Left colon (tissue), 2 donors: Measurements from ENCODE around the gene SH3BP4. TPM values are rescaled to one million over a fixed set of nuclear protein-coding genes. Genes with fewer than 3 reads are reported as not detected.

Experiments used
- ATAC-seq: fragments of 200-7000 bp; cut with Tn5 transposase; one replicate; pipeline ENCODE4 v1.9.1; 2020; ENCODE audit warnings: mild to moderate bottlenecking, moderate library complexity
- DNase-seq, 2 donors: peaks; one replicate each; pipeline ENCODE4 v3.0.0-alpha.2; 2020
- intact Hi-C, 2 donors: fragments of 100-400 bp; cut with DNase I in 1 of 2; cut with micrococcal nuclease in 1 of 2; formaldehyde crosslinking; loops; one replicate each; pipeline versions ENCODE4 v1.11.2 to v1.14.0; 2022; cut with DNase I, micrococcal nuclease
- long read RNA-seq: library from polyadenylated mRNA; unstranded; transcript quantifications from one replicate; pipeline ENCODE4 v2.0.0, GENCODE V29; 2021
- total RNA-seq, 2 donors: library from RNA; stranded (reverse); fragmentation: NEBNext Ultra II Directional; extraction: Animal tissue kit (Norgen Biotek cat#: 25700); gene quantifications; one replicate each; pipeline ENCODE4 v1.2.1, GENCODE V29; 2021
- donor health status: DM: no; HTN: no; CAD: no.
- donor health status: DM: yes; HTN: yes; CAD: no.

The SH3BP4 gene
- 10 to 100 TPM; 26.0 to 41.8 TPM for total RNA-seq
- long read RNA-seq, full-length matches to known transcripts, result 2 of 40 reads
- long read RNA-seq, partial matches to known transcripts, result 38 of 40 reads
- long read RNA-seq, other reads (novel, unspliced or antisense), result 0 of 40 reads

GRCh38 chr2:234951664-234952269 lies at the start of gene SH3BP4:
SH3BP4 (plus strand) TSS chr2:234952017; CDS start chr2:235035003, 82,986 bp downstream.
- intact Hi-C loops, result no loop called here
- ATAC-seq, result peak; percentile 78
- DNase-seq, result peak; percentile 79 to 89

- DNase-seq, result no peak
- intact Hi-C loops, result no loop called here
- no peak for ATAC-seq
Measured at GRCh38 chr2:234904785-234905184, 47.0 kb upstream of the SH3BP4 start.

DNA sequence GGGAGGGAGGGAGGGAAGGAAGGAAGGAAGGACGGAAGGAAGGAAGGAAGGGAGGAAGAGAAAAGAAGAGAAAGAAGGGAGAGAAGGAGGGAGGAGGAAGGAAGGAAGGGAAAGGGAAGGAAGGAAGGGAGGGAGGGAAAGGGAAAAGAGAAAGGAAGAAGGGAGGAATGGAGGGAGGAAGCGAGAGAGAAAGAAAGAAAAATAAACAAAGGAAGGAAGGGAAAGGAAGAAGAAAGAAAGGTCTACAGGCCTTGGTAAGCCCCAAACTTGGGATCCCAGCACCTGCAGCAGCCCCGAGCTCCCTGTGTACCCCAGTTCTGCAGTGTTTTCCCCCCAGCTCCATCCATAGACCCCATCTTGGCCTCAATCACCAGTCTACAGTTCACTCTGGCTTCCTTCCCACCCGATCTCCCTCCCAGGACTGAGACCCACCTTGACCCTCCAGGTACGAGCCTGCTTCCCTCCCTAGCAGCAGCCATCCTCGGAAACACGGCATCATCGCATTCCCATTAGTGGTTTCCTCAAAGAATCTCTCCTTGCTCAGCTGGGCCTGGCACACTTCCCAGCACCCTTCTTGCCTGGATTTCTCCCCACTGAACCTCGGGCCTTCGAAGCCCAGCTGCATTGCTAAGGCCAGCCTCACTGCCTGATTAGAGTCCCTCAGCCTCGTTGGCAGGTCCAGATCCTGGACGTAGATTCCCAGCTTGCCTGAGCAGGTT lies 46.1 kb upstream of the SH3BP4 start:
- no peak for ATAC-seq
- intact Hi-C loops, result no loop called here
- no peak for DNase-seq

GRCh38 chr2:234910186-234910679 lies 41.6 kb upstream of the SH3BP4 start:
- ATAC-seq, result no peak
- intact Hi-C loops, result no loop called here
- no peak for DNase-seq

DNA sequence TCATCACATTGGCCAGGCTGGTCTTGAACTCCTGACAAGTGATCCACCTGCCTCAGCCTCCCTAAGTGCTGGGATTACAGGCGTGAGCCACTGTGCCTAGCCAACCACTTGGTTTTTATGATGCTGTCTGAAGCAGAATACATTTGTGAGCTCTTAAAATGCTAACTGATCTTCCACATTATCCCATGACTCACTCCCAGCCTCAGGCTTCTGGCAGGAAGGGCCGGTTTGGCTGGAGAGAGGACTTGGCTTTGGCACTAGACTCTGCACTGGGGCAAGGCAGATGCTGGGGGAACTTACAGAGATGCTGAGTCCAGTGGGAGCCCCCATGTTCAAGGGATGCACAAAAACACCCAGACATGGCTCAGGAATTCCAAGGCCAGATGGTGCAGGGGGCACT lies 40.5 kb upstream of the SH3BP4 start:
- DNase-seq (no peak), ATAC-seq (no peak)
- intact Hi-C loops, result no loop called here

DNA sequence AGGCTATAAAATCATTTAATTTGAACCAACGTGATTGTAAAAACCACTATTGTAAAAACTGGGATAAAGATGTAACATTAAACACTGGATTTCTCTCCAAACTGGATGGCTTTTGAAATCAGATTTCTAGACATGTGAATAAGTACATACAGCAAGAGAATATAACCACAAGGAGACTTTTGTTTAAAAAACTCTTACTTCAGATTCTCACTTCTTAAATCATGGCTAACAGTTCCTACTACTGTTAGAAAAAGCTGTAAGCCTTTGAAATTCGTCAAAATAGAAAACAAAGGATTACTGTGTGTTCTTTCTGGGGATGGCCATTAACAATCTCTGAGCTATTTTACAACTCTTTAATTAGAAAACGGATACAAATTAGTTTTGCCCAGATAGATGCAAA lies 39.4 kb upstream of the SH3BP4 start:
- no peak for ATAC-seq
- no peak for DNase-seq
- intact Hi-C loops, result no loop called here

- ATAC-seq, result peak; percentile 63
- intact Hi-C loops, result no loop called here
- DNase-seq, result no peak
Measured at GRCh38 chr2:234913208-234913626, 38.6 kb upstream of the SH3BP4 start.

- ATAC-seq, result peak; percentile 34
- intact Hi-C loops, result no loop called here
- no peak for DNase-seq
Measured at GRCh38 chr2:234914371-234915154, 37.3 kb upstream of the SH3BP4 start.

DNA sequence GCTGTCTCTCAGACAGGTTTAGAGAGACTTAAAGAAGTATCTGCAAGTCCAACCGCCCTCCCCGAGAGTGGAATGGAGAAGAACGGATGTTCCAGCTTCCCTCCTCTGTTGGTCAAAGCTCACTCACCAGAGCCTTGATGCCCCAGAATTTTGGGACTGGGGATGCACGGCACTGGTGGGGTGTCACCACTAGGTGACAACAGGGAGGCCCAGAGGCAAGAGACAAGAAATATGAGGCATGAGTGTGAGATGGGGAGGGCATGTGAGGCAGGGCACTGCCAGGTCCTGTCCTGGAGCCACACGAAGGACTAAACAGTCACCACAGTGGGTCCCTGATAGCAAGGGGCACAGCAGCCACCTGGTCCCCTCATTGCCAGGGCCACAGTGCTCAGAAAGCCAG lies 35.1 kb upstream of the SH3BP4 start:
- intact Hi-C loops, result no loop called here
- DNase-seq (no peak), ATAC-seq (no peak)

- ATAC-seq (peak; percentile 64), DNase-seq (no peak)
- intact Hi-C loops, result no loop called here
Measured at GRCh38 chr2:234917211-234917975, 34.4 kb upstream of the SH3BP4 start.

DNA sequence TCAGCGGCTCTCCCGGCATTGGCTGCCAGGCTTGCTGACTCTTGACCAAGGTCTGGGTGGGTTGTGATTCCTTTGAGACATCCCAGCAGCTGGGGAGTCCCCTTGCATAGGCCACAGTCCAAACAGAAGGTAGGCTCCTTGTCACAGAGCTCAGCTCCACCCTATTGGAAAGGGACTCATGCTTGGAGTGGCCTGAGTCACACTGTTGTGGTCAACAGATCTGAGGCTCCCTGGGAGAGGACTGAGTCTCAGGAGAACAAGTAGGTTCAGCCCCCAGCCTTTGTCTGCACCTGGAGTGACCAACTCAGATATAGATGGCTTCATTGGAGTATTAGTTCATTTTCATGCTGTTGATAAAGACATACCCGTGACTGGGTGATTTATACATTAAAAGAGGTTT lies 32.1 kb upstream of the SH3BP4 start:
- DNase-seq (no peak), ATAC-seq (no peak)
- intact Hi-C loops, result no loop called here

DNA sequence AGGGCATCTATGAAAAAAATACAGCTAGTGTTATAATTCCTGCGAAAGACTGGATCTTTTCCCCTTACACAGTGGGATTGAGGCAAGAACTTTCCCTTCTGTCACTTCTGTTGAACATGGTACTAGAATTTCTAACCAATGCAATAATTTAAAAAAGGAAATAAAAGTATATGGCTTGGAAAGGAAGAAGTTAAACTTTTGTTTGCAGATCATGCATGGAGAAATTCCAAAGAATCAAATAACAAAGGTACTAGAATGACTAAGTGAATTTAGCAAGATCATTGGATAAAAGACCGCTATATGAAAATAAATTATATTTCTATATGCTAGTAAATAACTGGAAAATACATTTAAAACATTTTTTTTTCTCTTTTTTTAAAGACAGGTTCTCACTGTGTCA lies 31.0 kb upstream of the SH3BP4 start:
- DNase-seq, result no peak
- no peak for ATAC-seq
- intact Hi-C loops, result no loop called here

GRCh38 chr2:234929002-234929401 lies 22.8 kb upstream of the SH3BP4 start:
- DNase-seq (no peak), ATAC-seq (no peak)
- intact Hi-C loops, result no loop called here

- DNase-seq (no peak), ATAC-seq (no peak)
- intact Hi-C loops, result no loop called here
Measured at GRCh38 chr2:234930397-234930796, 21.4 kb upstream of the SH3BP4 start.

DNA sequence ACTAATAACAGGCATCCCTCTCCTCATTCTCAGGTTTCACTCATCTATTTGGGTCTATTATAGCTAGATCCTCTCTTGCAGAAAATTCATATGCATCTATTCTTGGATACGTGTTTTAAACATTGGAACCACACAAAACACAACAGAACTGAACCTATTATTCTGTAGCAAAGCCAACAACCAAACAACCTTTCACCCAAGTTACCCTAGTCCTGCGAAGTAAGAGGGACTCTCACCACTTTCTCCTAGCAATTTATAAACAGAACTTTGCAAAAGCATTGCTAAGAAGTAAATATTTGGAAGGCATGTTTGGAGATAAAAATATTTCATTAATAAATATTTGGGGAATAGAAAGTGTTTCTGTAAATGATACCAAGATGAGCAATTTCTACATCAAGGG lies 20.4 kb upstream of the SH3BP4 start:
- intact Hi-C loops, result no loop called here
- ATAC-seq (no peak), DNase-seq (no peak)

DNA sequence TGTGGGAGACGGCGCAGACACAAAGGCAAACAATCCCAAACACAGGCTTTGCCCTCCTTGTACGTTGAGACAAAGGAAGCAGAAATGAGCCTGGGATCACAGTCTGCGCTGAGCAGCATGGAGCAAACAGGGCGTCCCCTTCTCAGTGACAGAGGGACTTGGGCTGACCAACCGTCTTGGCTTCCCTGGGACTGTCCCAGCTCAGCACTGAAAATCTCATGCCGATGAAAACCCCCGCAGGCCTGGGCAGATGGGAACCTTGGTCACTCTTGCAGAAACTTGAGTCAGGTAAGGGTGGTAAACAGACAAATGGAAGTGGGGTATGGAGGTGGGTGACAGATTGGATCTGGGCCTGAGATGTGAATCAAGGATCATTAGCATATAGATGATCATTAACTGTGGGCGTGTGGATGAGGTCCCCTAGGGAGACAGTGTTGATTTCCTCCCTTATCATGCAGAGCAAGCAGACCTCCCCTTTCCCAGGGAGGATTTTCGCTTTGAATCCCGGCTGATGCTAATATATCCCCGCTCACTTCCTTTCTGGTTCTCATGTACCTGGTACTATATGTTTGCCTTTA lies 19.1 kb upstream of the SH3BP4 start:
- ATAC-seq, result no peak
- DNase-seq, result no peak
- intact Hi-C loops, result no loop called here

DNA sequence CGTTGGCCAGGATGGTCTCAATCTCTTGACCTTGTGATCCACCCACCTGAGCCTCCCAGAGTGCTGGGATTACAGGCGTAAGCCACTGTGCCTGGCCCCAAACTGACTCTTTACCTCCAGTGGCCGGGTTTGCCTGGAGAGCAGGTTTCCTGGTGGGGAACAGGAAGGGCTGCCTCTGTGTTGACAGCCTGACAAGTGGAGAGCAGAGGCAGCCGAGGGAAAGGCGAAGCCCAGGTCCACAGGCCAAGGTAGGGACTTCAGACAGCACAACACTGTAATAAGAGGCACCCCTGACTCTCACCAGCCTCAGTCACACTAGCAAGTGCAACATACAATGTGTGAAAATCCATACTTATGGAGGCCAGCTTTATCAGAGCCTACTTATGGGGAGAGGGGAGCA lies 16.5 kb upstream of the SH3BP4 start:
- DNase-seq (no peak), ATAC-seq (no peak)
- intact Hi-C loops, result no loop called here

- DNase-seq, result no peak
- ATAC-seq, result no peak
- intact Hi-C loops, result no loop called here
Measured at GRCh38 chr2:234939576-234939975, 12.2 kb upstream of the SH3BP4 start.

DNA sequence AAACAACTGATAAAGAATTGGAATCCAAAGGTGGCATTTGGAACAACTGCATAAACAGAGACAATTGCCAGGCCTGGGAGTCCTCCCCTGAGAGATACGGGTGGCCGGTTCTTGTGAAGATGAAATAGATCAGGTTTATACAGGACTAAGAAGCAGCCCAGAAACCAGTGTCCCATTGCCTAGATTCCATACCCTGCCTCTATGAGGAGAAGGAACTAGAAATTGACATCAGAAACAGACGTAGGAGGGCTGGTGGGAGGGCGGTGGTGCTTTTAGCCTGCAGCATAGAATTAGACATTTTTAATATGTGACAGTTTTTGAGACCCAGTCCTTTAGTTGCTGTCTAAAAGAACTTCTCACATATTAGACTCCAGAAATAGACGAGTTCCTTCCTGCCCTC lies 11.8 kb upstream of the SH3BP4 start:
- DNase-seq, result no peak
- intact Hi-C loops, result no loop called here
- no peak for ATAC-seq
